ENCODE data around the gene MS4A4A.

Gene MS4A4A

DNA sequence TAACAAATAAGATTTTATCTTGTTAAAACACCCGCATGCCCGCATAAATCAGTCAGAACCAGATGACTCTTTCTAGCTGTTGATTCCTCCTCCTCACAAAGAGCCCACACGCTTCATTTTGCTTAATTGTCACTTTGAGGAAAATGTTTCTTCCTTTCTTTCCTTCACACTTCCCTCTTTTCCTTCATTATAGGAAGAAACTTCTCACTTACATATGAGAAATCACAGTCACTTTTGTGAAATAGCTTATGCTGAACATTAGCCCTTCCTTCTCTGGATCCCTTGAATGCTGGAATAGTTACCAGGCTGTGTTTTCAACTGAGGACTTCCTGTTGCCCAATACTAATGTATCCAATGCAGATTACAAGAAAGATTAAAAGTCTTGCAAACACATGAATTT lies 52.4 kb downstream of the MS4A4A start:
- H2AFZ ChIP-seq (ENCODE audit: low read depth, low read length): no peak overlapping the region
- DNase-seq: no peak
- no peaks in the 10 kb centered on the region for H4K20me1 ChIP-seq (ENCODE audit: insufficient read depth, low read length)

GRCh38 chr11:60334005-60334620 lies 53.6 kb downstream of the MS4A4A start:
- peak; percentile 76 for DNase-seq
- Histone ChIP-seq H3K9me3 (ENCODE audit: insufficient read depth, low read length, severe bottlenecking) (no peaks in the 10 kb centered on the region), H3K27ac (ENCODE audit: low read length) (no peak overlapping the region), H3K4me1 (ENCODE audit: insufficient read depth, low read length) (no peaks in the 10 kb centered on the region), H3K36me3 (ENCODE audit: insufficient read depth, low read length) (no peaks in the 10 kb centered on the region), H3K4me3 (ENCODE audit: low read depth in 1 of 2, low read length in 2 of 2) (no peak overlapping the region), H3K79me2 (ENCODE audit: insufficient read depth, low read length) (no peaks in the 10 kb centered on the region), H3K9ac (ENCODE audit: low read depth, low read length) (no peak overlapping the region), H4K20me1 (ENCODE audit: insufficient read depth, low read length) (no peaks in the 10 kb centered on the region), H2AFZ (ENCODE audit: low read depth, low read length) (no peak overlapping the region), H3K27me3 (ENCODE audit: insufficient read depth, low read length, poor library complexity) (no peaks in the 10 kb centered on the region), H3K4me2 (ENCODE audit: insufficient read depth, low read length) (no peak overlapping the region)
- peak; percentile 84 for ATAC-seq (ENCODE audit: insufficient read depth, low read depth)
- TF ChIP-seq EZH2 (IDR thresholded peaks at IDR 0.05; ENCODE audit: borderline replicate concordance, low read depth, low read length, severe bottlenecking): no peak
- TF ChIP-seq, protein P1, sequence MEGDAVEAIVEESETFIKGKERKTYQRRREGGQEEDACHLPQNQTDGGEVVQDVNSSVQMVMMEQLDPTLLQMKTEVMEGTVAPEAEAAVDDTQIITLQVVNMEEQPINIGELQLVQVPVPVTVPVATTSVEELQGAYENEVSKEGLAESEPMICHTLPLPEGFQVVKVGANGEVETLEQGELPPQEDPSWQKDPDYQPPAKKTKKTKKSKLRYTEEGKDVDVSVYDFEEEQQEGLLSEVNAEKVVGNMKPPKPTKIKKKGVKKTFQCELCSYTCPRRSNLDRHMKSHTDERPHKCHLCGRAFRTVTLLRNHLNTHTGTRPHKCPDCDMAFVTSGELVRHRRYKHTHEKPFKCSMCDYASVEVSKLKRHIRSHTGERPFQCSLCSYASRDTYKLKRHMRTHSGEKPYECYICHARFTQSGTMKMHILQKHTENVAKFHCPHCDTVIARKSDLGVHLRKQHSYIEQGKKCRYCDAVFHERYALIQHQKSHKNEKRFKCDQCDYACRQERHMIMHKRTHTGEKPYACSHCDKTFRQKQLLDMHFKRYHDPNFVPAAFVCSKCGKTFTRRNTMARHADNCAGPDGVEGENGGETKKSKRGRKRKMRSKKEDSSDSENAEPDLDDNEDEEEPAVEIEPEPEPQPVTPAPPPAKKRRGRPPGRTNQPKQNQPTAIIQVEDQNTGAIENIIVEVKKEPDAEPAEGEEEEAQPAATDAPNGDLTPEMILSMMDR (IDR thresholded peaks at IDR 0.05; ENCODE audit: borderline replicate concordance, extremely low read depth, low read length, poor library complexity, severe bottlenecking): peak; percentile 79

More for the DNA sequence above, 52.4 kb downstream of the MS4A4A start:
- H3K27me3 ChIP-seq (ENCODE audit: insufficient read depth, low read length, poor library complexity): no peaks in the 10 kb centered on the region
- no peak overlapping the region for H3K27ac ChIP-seq (ENCODE audit: low read length)
- no peaks in the 10 kb centered on the region for H3K9me3 ChIP-seq (ENCODE audit: insufficient read depth, low read length, severe bottlenecking)
- no peaks in the 10 kb centered on the region for H3K79me2 ChIP-seq (ENCODE audit: insufficient read depth, low read length)
- no peaks in the 10 kb centered on the region for H3K36me3 ChIP-seq (ENCODE audit: insufficient read depth, low read length)
- ATAC-seq (ENCODE audit: insufficient read depth, low read depth): no peak
- H3K4me2 ChIP-seq (ENCODE audit: insufficient read depth, low read length): no peak overlapping the region
- no peak for TF ChIP-seq EZH2 (IDR thresholded peaks at IDR 0.05; ENCODE audit: borderline replicate concordance, low read depth, low read length, severe bottlenecking)
- TF ChIP-seq, protein P1 (IDR thresholded peaks at IDR 0.05; ENCODE audit: borderline replicate concordance, extremely low read depth, low read length, poor library complexity, severe bottlenecking): no peak
- no peak overlapping the region for H3K9ac ChIP-seq (ENCODE audit: low read depth, low read length)
- no peaks in the 10 kb centered on the region for H3K4me1 ChIP-seq (ENCODE audit: insufficient read depth, low read length)
- no peak overlapping the region for H3K4me3 ChIP-seq (ENCODE audit: low read depth in 1 of 2, low read length in 2 of 2)

GRCh38 chr11:60336767-60337391 lies 56.4 kb downstream of the MS4A4A start:
- Histone ChIP-seq H3K4me2 (ENCODE audit: insufficient read depth, low read length) (no peak overlapping the region), H4K20me1 (ENCODE audit: insufficient read depth, low read length) (no peaks in the 10 kb centered on the region), H3K9me3 (ENCODE audit: insufficient read depth, low read length, severe bottlenecking) (no peaks in the 10 kb centered on the region), H3K4me3 (ENCODE audit: low read depth in 1 of 2, low read length in 2 of 2) (no peak overlapping the region), H3K4me1 (ENCODE audit: insufficient read depth, low read length) (no peaks in the 10 kb centered on the region), H3K27me3 (ENCODE audit: insufficient read depth, low read length, poor library complexity) (no peaks in the 10 kb centered on the region), H3K9ac (ENCODE audit: low read depth, low read length) (no peak overlapping the region), H3K36me3 (ENCODE audit: insufficient read depth, low read length) (no peaks in the 10 kb centered on the region), H3K79me2 (ENCODE audit: insufficient read depth, low read length) (no peaks in the 10 kb centered on the region), H2AFZ (ENCODE audit: low read depth, low read length) (no peak overlapping the region), H3K27ac (ENCODE audit: low read length) (no peak overlapping the region)
- ATAC-seq (ENCODE audit: insufficient read depth, low read depth) (no peak), DNase-seq (no peak)
- TF ChIP-seq EZH2 (IDR thresholded peaks at IDR 0.05; ENCODE audit: borderline replicate concordance, low read depth, low read length, severe bottlenecking): no peak

GRCh38 chr11:60338053-60338452 lies 57.6 kb downstream of the MS4A4A start:
- no peak overlapping the region for H3K27ac ChIP-seq (ENCODE audit: low read length)

More at GRCh38 chr11:60338053-60338452, 57.6 kb downstream of the MS4A4A start:
- Histone ChIP-seq H4K20me1 (ENCODE audit: insufficient read depth, low read length) (no peaks in the 10 kb centered on the region), H3K36me3 (ENCODE audit: insufficient read depth, low read length) (no peaks in the 10 kb centered on the region), H2AFZ (ENCODE audit: low read depth, low read length) (no peak overlapping the region), H3K79me2 (ENCODE audit: insufficient read depth, low read length) (no peaks in the 10 kb centered on the region), H3K4me2 (ENCODE audit: insufficient read depth, low read length) (no peak overlapping the region), H3K9me3 (ENCODE audit: insufficient read depth, low read length, severe bottlenecking) (no peaks in the 10 kb centered on the region), H3K27me3 (ENCODE audit: insufficient read depth, low read length, poor library complexity) (no peaks in the 10 kb centered on the region), H3K4me3 (ENCODE audit: low read depth in 1 of 2, low read length in 2 of 2) (no peak overlapping the region), H3K9ac (ENCODE audit: low read depth, low read length) (no peak overlapping the region), H3K4me1 (ENCODE audit: insufficient read depth, low read length) (no peaks in the 10 kb centered on the region)
- TF ChIP-seq, protein P1 (IDR thresholded peaks at IDR 0.05; ENCODE audit: borderline replicate concordance, extremely low read depth, low read length, poor library complexity, severe bottlenecking): no peak
- TF ChIP-seq EZH2 (IDR thresholded peaks at IDR 0.05; ENCODE audit: borderline replicate concordance, low read depth, low read length, severe bottlenecking): no peak
- DNase-seq: no peak
- ATAC-seq (ENCODE audit: insufficient read depth, low read depth): no peak
